Right atrium auricular region (tissue), 2 donors: ENCODE results near the gene TBC1D30. TPM values are rescaled to one million over a fixed set of nuclear protein-coding genes. Genes with fewer than 3 reads are reported as not detected.

Experiments used
- DNase-seq: peaks from one replicate; pipeline ENCODE4 v3.0.0-alpha.2; 2019; ENCODE audit warnings: low spot score
- H3K27ac ChIP-seq, 2 donors: fragments of 200-600 bp; sonication (generic); 1 replicate in 1 of 2; 2 replicates in 1 of 2; pipeline ENCODE4 v1.5.1; 2016 to 2019
- H3K27me3 ChIP-seq, 2 donors: fragments of 200-600 bp; sonication (generic); one replicate each; pipeline versions ENCODE4 v1.5.1 to v1.6.0; 2017 to 2019
- H3K36me3 ChIP-seq: fragments of 200-600 bp; sonication (generic); one replicate; pipeline ENCODE4 v1.5.1; 2016
- H3K4me1 ChIP-seq, 2 donors: fragments of 200-600 bp; sonication (generic); one replicate each; pipeline versions ENCODE4 v1.5.1 to v1.6.0; 2017 to 2019
- H3K4me3 ChIP-seq, 2 donors: fragments of 200-600 bp; sonication (generic); 1 replicate in 1 of 2; 2 replicates in 1 of 2; pipeline ENCODE4 v1.5.1; 2017 to 2019; ENCODE audit warnings: mild to moderate bottlenecking in 1 of 2, moderate library complexity in 1 of 2
- H3K9me3 ChIP-seq, 2 donors: fragments of 200-600 bp; sonication (generic); one replicate each; pipeline ENCODE4 v1.5.1; 2019
- total RNA-seq, 2 donors: library from RNA; depleted of rRNA; stranded (reverse); fragments of >200 nt; gene quantifications; one replicate each; pipeline ENCODE4 v1.1.0, GENCODE V29; 2016
- TF ChIP-seq, protein P1 (sequence below), 2 donors: fragments of 200-600 bp; sonication (generic); IDR thresholded peaks; one replicate each; pipeline ENCODE4 v1.5.1; 2019; ENCODE audit warnings: antibody characterized with exemption in 2 of 2

The TBC1D30 gene
- total RNA-seq, 2 donors from 2014 or later, result 0.48 to 3.3 TPM

DNA sequence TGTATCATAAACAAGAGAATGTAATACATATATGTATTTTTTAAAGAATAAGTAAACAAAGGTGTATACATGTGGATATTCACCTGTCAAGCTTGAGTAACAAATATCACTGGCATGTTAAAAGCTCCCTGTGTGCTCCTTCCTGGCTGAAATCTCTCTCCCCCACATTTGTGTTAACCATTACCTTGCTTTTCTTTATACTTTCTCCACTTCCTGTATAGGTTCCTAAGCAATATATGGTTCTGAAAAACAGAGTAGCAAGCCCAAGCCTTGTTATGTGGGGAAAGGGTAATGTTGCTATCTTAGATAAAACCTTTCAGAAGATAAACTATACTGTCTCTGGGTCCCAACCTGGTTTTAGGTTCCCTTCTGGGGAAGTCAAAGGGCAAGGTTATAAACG lies 32.3 kb upstream of the TBC1D30 start:
- H3K27me3 ChIP-seq, result no peaks in the 10 kb centered on the region
- no peaks in the 10 kb centered on the region for H3K36me3 ChIP-seq
- H3K4me1 ChIP-seq, result no peaks in the 10 kb centered on the region
- H3K4me3 ChIP-seq, result no peak overlapping the region
- H3K9me3 ChIP-seq, result no peaks in the 10 kb centered on the region
- no peak overlapping the region for H3K27ac ChIP-seq
- TF ChIP-seq, protein P1, sequence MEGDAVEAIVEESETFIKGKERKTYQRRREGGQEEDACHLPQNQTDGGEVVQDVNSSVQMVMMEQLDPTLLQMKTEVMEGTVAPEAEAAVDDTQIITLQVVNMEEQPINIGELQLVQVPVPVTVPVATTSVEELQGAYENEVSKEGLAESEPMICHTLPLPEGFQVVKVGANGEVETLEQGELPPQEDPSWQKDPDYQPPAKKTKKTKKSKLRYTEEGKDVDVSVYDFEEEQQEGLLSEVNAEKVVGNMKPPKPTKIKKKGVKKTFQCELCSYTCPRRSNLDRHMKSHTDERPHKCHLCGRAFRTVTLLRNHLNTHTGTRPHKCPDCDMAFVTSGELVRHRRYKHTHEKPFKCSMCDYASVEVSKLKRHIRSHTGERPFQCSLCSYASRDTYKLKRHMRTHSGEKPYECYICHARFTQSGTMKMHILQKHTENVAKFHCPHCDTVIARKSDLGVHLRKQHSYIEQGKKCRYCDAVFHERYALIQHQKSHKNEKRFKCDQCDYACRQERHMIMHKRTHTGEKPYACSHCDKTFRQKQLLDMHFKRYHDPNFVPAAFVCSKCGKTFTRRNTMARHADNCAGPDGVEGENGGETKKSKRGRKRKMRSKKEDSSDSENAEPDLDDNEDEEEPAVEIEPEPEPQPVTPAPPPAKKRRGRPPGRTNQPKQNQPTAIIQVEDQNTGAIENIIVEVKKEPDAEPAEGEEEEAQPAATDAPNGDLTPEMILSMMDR (IDR thresholded peaks at IDR 0.05), result no peak
- no peak for DNase-seq

DNA sequence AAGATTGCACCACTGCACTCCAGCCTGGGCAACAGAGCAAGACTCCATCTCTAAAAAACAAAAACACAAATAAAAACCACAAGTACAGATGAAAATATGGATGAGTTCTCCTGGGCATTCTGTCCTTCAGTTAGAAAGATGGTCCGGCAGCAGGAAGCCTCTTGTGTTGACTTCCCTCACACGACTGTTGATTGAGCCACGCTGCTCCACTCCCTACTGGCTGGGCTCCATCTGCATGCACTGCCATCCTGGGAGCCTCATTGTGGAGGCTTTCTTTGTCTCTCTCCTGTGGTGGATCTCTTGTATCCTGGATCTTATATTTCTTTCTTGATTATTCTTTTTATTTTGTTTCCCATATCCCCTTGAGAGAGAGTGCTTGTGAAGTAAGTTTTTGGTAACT lies 30.8 kb upstream of the TBC1D30 start:
- Histone ChIP-seq H3K27me3 (no peaks in the 10 kb centered on the region), H3K4me3 (no peak overlapping the region), H3K4me1 (no peaks in the 10 kb centered on the region), H3K9me3 (no peaks in the 10 kb centered on the region), H3K27ac (no peak overlapping the region), H3K36me3 (no peaks in the 10 kb centered on the region)
- no peak for DNase-seq
- TF ChIP-seq, protein P1 (IDR thresholded peaks at IDR 0.05), result no peak

DNA sequence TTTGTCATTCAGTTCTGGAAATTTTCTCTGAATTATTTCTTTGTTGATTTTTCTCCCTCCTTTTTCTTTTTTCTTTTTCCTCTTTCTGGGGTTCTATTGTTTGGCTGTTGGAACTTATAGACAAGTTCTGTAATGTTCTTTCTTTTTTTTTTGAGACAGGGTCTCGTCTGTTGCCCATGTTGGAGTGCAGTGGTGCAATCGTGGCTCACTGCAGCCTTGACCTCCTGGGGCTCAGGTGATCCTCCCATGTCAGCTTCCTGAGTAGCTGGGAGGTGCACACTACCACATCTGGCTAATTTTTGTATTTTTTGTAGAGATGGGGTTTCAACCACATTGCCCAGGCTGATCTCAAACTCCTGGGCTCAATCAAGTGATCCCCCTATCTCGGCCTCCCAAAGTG lies 30.1 kb upstream of the TBC1D30 start:
- no peaks in the 10 kb centered on the region for H3K27me3 ChIP-seq
- H3K4me1 ChIP-seq, result no peaks in the 10 kb centered on the region
- no peak for DNase-seq
- no peaks in the 10 kb centered on the region for H3K9me3 ChIP-seq
- no peaks in the 10 kb centered on the region for H3K36me3 ChIP-seq
- no peak overlapping the region for H3K27ac ChIP-seq
- TF ChIP-seq, protein P1 (IDR thresholded peaks at IDR 0.05), result no peak
- H3K4me3 ChIP-seq, result no peak overlapping the region

DNA sequence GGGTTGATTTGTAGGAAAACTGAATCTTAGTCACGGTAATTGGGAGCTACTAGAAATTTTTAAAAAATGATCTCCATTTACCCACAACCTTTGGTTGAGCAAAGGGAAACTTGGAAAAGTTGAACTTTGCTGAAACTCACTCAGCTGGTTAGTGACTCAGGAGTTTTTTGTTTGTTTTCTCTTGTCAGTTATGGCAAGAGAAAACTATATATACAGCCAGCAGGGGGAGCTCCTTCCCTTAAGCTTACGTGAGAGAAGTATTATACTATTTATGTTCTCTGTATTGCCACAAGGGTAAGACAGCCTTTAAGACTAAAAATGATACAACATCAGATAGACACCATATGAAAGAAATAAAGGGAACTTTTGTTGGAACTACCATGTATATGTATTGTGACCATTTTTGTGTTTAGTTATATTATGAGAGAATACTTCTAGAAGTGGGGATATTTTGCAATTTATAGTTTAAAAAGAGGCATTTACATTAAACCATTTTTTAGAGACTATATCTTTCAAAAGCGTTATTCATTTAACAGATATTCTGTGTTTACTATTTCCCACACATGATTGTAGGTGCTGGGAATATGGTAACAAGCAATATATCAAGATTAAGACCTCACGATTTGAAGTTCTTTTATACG lies 28.1 kb upstream of the TBC1D30 start:
- DNase-seq, result no peak
- Histone ChIP-seq H3K36me3 (no peaks in the 10 kb centered on the region), H3K4me3 (no peak overlapping the region), H3K27me3 (no peaks in the 10 kb centered on the region), H3K27ac (no peak overlapping the region), H3K9me3 (no peaks in the 10 kb centered on the region), H3K4me1 (no peaks in the 10 kb centered on the region)
- TF ChIP-seq, protein P1 (IDR thresholded peaks at IDR 0.05), result peak; percentile 70 to 85

DNA sequence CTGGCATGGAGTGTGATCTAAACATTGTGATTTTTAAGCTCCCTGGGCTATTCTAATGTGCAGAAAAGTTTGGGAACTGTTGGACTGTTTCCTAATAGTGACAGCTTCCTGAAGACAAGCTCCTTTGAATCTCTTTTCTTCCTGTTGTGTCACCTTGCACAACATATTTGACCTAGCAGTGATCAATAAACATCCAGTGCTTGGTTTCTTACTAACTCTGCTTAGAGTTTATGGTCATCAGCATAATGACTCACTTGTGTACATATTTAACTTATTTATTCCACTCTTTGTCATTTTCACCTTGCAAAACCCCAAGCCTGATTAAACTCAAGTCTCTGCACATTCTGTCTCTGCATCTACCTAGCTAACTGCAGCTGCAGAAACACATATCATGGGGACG lies 27.3 kb upstream of the TBC1D30 start:
- TF ChIP-seq, protein P1 (IDR thresholded peaks at IDR 0.05), result no peak

DNA sequence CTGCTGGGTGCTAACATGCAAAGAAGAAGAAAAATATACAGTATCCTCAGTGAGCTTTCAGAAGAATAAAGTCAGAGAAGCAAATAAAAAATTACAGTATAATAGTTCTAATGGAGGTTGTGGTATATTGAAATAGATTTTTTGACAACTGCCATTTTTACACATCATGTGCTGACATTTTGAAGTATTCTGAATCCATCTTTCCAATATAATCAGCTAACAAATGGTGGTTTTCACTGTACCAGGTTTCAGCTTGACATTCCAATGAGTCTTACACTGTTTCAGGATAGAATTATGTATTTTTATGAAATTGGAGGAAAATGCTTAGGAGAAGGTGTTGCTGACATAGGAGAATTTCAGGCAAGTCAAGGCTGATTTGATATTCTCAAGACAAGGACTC lies 26.3 kb upstream of the TBC1D30 start:
- Histone ChIP-seq H3K4me3 (no peak overlapping the region), H3K36me3 (no peaks in the 10 kb centered on the region), H3K4me1 (no peaks in the 10 kb centered on the region), H3K27me3 (no peaks in the 10 kb centered on the region), H3K27ac (no peak overlapping the region), H3K9me3 (no peaks in the 10 kb centered on the region)
- no peak for DNase-seq
- TF ChIP-seq, protein P1 (IDR thresholded peaks at IDR 0.05), result no peak

More for the DNA sequence above, 27.3 kb upstream of the TBC1D30 start:
- Histone ChIP-seq H3K27ac (no peak overlapping the region), H3K4me1 (no peaks in the 10 kb centered on the region), H3K36me3 (no peaks in the 10 kb centered on the region), H3K4me3 (no peak overlapping the region), H3K9me3 (no peaks in the 10 kb centered on the region), H3K27me3 (no peaks in the 10 kb centered on the region)
- no peak for DNase-seq
